ENCODE measurements around the gene CPO. TPM values are rescaled to one million over a fixed set of nuclear protein-coding genes. Genes with fewer than 3 reads are reported as not detected.

Gene CPO
- total and polyA plus RNA-seq, 9 of the 15 experiments (the other 6 are each of a cell fraction or from before 2014, with no cell fraction given): not detected

GRCh38 chr2:206987810-206988209, 48.5 kb downstream of the CPO start (continued):
- no peak for TF ChIP-seq RBM15 (IDR thresholded peaks at IDR 0.05; ENCODE audit: insufficient read depth, low read length)
- TF ChIP-seq THAP7 (CRISPR knock-in tag; IDR thresholded peaks at IDR 0.05): no peak
- TF ChIP-seq NCOA2 (IDR thresholded peaks at IDR 0.05; ENCODE audit: partially characterized antibody in 2 of 2): no peak
- TF ChIP-seq ZNF740 (CRISPR knock-in tag; IDR thresholded peaks at IDR 0.05): no peak
- TF ChIP-seq ZNF740 (tag; IDR thresholded peaks at IDR 0.05): no peak
- TF ChIP-seq E2F3 (CRISPR knock-in tag; IDR thresholded peaks at IDR 0.05): no peak

GRCh38 chr2:206988884-206989283, 49.6 kb downstream of the CPO start:
- no TSS peak for BruUV-seq (replicated peaks)
- no peak overlapping the region for H3K9ac ChIP-seq (ENCODE audit: insufficient read depth in 1 of 2, low read depth in 2 of 2, low read length in 2 of 2)
- no peaks in the 10 kb centered on the region for H3K9me3 ChIP-seq (replicated peaks; ENCODE audit: control insufficient read depth, insufficient read depth, low read depth, low read length)
- H3K27ac ChIP-seq (ENCODE audit: extremely low read depth, low read depth, low read length): no peak overlapping the region
- ChIA-PET CTCF (ENCODE audit: low intra/inter-chr PET ratio) (no interaction called here), POLR2A (no interaction called here)
- WGBS (ENCODE audit: insufficient coverage, low coverage, missing lambda C conversion rate): 0% methylated on average over 1 of the region's 1 CpG
- no peaks in the 10 kb centered on the region for H3K4me1 ChIP-seq (replicated peaks in 1 of 2; ENCODE audit: control insufficient read depth in 2 of 2, insufficient read depth in 2 of 2, low read length in 2 of 2)
- H2AFZ ChIP-seq (ENCODE audit: low read depth, low read length): no peak overlapping the region
- no peaks in the 10 kb centered on the region for H3K9me1 ChIP-seq (ENCODE audit: control insufficient read depth, insufficient read depth, low read length)
- no peaks in the 10 kb centered on the region for H4K20me1 ChIP-seq (replicated peaks; ENCODE audit: control insufficient read depth, insufficient read depth, low read length)
- H3K79me2 ChIP-seq (ENCODE audit: control insufficient read depth, insufficient read depth, low read length): no peaks in the 10 kb centered on the region
- H3K4me2 ChIP-seq (ENCODE audit: insufficient read depth, low read length): no peak overlapping the region
- intact Hi-C loops (cut with micrococcal nuclease) (loop anchor here (2.0 to 10.0 kb wide), 3 partner anchors 187 to 356 kb away; no protein-coding TSS in a partner anchor), in situ Hi-C loops (cut with MboI) (loop anchor here (25.0 kb wide), 1 partner anchor 473 kb away; no protein-coding TSS in a partner anchor)
- FAIRE-seq (no peak), ATAC-seq (no peak), DNase-seq (ENCODE audit: extremely low read depth in 1 of 4, low spot score in 3 of 4) (no peak)
- H3K27me3 ChIP-seq (ENCODE audit: control insufficient read depth in 2 of 2, insufficient read depth in 2 of 2, low read length in 2 of 2): no peaks in the 10 kb centered on the region
- H3K4me3 ChIP-seq: no peak overlapping the region
- H3K36me3 ChIP-seq (ENCODE audit: control insufficient read depth, insufficient read depth, low read length): no peaks in the 10 kb centered on the region
- TF ChIP-seq ZNF384 (IDR thresholded peaks at IDR 0.05; ENCODE audit: low read depth, low read length) (no peak), LEF1 (IDR thresholded peaks at IDR 0.05) (no peak), KAT7 (CRISPR knock-in tag; IDR thresholded peaks at IDR 0.05; ENCODE audit: borderline replicate concordance) (no peak), ARID3A (IDR thresholded peaks at IDR 0.05; ENCODE audit: borderline replicate concordance, low read depth, low read length) (no peak), ZNF584 (CRISPR knock-in tag; IDR thresholded peaks at IDR 0.05; ENCODE audit: low read depth) (no peak), GATAD2B (IDR thresholded peaks at IDR 0.05; ENCODE audit: borderline replicate concordance) (no peak), SFPQ (IDR thresholded peaks at IDR 0.05; ENCODE audit: low read depth, low read length) (no peak), NFIX (CRISPR knock-in tag; IDR thresholded peaks at IDR 0.05; ENCODE audit: low read depth) (no peak), PTRF (tag; IDR thresholded peaks at IDR 0.05) (no peak), DPF2 (IDR thresholded peaks at IDR 0.05) (no peak), KLF1 (tag; IDR thresholded peaks at IDR 0.05) (no peak)
